CD4-positive, alpha-beta T cell treated with Interferon gamma for 1 hour (primary cell): Measurements from ENCODE around the gene VPS4A.
"Not testable (repeated sequence)": the region's sequence is repeated elsewhere in the genome, so short reads cannot be mapped to it uniquely, and the experiment has no call there.

Experiments used
- DNase-seq: peaks from one replicate; pipeline ENCODE4 v3.0.0-alpha.2; 2020

Gene VPS4A

GRCh38 chr16:69310653-69311532 is at the start of gene VPS4A:
Gene VPS4A (plus strand): TSS chr16:69311350. CDS start chr16:69311512, 162 bp downstream.
- DNase-seq, result peak; percentile 96

DNA sequence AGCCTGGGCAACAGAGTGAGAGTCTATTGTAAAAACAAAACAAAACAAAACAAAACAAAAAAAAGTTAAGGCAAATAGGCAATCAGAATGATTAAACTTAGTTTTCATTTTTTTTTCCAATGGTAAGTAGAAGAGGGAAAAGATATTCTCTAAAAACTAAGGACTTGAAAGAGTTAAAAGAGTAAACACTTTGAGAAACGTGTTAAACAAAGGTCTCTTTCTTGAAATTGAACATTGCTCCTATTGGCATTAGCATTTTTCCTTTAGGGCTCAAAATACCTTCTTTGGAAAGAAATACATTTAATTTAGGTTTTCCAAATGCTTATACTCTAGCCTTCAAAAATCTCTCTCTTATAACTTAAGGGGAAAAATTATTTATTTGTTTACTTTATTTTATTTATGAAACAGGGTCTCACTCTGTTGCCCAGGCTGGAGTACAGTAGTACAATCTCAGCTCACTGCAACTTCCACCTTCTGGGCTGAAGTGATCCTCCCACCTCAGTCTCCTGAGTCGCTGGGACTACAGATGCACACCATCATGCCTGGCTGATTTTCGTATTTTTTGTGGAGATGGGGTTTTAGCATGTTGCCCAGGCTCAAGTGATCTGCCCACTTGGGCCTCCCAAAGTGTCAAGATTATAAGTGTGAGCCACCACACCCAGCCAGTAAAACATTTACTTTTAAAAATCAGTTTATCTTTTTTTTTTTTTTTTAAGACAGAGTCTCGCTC is 44.7 kb upstream of the VPS4A start:
- no peak for DNase-seq

DNA sequence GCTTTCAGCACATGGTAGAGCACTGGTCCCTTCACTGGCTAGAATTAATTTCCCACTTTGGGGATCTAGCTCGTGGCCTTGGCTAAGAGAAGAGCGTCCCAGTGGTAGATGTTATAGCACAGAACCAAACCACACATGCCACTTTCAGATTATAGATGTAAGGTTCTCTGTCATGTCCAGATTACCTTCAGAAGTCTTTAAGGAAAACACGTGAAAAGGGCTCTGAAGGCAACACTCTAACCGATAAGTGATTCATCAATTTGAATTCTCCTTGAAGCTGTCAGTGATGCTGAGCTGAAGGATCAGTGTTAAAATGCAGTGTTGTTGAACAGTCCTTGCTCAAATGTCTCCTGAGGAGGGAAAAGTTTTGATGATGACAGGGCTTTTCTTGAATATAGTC is 43.5 kb upstream of the VPS4A start:
- no peak for DNase-seq

GRCh38 chr16:69270395-69270794 is 40.8 kb upstream of the VPS4A start:
- no peak for DNase-seq

DNA sequence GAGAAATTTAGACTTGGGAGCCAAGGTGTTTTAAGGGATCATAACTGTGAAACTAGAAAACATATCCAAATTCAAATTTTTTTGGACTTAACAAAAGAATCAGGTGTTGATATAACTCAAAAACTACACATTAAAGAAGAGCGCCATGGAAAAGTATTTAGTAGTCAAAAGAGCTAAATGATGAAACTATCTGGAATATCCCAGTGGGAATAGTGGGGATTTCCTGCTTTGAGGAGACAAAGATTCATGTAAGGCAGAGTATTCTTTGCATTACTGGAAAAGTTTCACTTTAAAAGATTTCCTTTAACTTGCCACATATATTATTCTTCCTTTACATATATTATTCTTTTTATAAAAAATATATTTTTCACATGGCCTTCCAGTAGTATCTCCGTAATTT is 40.3 kb upstream of the VPS4A start:
- DNase-seq, result no peak

GRCh38 chr16:69273009-69273408 is 38.1 kb upstream of the VPS4A start:
- DNase-seq, result no peak

DNA sequence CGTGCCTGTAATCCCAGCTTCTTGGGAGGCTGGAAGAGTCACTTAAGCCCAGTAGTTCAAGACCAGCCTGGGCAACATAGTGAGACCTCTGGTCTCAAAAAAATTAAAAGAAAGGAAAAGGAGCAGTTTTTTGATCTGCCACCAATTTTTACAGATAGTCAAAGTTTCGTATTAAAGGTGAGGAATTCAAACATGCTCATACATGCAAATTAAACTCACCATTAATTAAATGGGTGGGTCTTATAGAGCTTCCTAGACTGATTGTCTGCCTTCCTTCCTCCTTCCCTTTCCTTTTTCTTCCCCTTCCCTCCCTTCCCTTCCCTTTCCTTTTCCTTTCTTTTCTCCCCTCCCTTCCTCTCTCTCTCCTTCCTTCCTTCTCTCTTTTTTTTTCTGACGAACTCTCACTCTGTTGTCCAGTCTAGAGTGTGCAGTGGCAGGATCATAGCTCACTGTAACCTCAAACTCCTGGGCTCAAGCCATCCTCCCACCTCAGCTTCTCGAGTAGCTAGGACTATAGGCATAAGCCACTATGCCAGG is 36.4 kb upstream of the VPS4A start:
- no peak for DNase-seq

DNA sequence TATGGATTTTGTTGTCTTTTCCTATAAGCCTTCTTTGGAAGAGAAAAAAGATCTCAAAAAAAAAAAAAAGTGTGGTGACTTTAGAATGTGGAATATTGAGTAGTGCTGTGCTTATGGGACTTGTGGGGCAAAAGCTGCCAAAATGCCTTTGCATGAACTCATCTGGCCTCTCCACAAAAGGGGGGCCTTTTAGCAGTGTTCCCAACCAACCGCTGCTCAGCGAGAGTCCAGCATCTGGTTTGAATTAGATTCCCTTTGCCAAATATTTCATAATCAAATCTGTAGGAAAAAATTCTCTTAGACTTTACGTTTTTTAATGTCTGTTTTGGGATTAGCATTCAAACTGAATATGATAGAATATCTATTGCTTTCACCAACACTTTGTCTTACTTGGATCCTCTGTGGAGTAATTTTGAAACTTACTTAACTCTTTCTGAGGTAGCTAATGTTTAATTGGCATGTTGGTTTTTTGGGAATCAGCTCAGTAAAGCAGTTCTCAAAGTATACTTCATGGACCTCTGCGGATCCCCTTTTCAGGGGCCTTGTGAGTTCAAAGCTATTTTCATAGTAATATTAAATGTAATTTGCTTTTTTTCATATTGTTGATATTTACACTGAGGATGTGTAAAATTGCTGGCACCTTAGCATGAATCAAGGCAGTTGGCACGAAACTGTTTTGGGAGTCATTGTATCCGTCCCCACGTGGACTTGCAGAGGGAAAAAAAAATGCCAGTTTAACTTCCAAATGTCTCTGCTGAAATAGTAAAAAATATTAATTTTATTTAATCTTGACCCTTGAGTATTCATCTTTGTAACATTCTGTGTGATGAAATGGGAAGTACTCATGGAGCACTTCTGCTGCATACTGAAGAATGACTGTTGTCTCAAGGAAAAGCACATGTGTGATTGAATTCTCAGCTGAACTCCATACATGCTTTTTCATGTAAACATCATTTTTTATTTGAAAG is 34.7 kb upstream of the VPS4A start:
- DNase-seq, result no peak

DNA sequence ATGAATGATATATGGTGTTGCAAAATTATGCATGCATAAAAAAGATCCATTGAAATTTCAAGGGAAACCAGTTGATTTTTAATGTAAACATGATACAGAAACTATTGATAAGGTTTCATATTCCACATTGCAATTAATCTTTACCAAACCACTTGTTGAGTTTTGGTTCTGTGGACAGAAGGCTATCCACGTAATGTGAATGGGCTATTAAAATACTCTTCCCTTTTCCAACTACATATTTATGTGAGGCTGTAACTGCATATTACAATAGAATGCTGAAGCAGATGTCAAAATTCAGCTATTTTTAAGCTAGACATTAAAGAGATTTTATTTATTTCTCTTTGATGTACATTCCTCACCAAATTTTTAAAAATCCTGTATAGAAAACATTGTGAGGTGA is 33.7 kb upstream of the VPS4A start:
- no peak for DNase-seq

GRCh38 chr16:69283851-69284250 is 27.3 kb upstream of the VPS4A start:
- no peak for DNase-seq

GRCh38 chr16:69285240-69285639 is 25.9 kb upstream of the VPS4A start:
- no peak for DNase-seq

GRCh38 chr16:69286941-69287713 is 24.0 kb upstream of the VPS4A start:
- DNase-seq, result no peak

DNA sequence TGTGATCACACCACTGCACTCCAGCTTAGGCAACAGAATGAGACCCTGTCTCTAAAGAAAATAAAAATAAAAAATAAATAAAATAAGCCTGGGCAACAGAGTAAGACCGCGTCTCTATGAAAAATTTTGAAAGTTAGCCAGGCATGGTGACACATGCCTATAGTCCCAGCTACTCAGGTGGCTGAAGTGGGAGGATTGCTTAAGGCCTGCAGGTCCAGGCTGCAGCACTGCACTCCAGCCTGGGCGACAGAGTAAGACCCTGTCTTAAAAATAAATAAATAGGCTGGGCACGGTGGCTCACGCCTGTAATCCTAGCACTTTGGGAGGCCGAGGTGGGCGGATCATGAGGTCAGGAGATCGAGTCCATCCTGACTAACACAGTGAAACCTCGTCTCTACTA is 19.5 kb upstream of the VPS4A start:
- DNase-seq, result not testable (repeated sequence)

- no peak for DNase-seq
Measured at GRCh38 chr16:69293401-69293800, 17.7 kb upstream of the VPS4A start.

- no peak for DNase-seq
Measured at GRCh38 chr16:69294051-69294450, 17.1 kb upstream of the VPS4A start.

DNA sequence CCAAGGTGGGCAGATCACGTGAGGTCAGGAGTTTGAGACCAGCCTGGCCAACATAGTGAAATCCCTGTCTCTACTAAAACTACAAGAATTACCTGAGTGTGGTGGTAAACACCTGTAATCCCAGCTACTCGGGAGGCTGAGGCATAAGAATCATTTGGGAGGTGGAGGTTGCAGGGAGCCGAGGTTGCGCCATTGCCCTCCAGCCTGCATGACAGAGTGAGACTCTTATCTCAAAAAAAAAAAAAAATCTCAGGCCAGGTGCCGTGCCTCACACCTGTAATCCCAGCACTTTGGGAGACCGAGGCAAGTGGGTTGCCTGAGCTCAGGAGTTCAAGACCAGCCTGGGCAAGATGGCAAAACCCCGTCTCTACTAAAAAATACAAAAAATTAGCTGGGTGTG is 14.4 kb upstream of the VPS4A start:
- not testable (repeated sequence) for DNase-seq

DNA sequence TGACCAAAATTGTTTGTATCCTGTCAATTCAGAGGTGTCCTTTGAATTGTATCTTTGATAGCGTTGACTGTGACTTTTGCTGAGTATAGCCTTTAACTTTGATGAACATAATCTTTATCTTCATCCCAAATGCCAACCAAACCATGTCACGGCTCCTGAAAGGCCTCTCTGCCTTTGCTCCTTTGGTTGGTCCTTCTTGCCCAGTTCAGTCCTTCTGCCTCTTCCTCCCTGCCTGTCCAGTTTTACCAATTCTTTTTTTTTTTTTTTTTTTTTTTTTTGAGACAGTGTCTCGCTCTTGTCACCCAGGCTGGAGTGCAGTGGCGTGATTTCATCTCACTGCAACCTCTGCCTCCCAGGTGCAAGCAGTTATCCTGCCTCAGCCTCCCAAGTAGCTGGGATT is 12.9 kb upstream of the VPS4A start:
- DNase-seq, result no peak

GRCh38 chr16:69301187-69301586 is 10.0 kb upstream of the VPS4A start:
- no peak for DNase-seq

- DNase-seq, result no peak
Measured at GRCh38 chr16:69301861-69302260, 9.3 kb upstream of the VPS4A start.

- no peak for DNase-seq
Measured at GRCh38 chr16:69302301-69302700, 8.8 kb upstream of the VPS4A start.

DNA sequence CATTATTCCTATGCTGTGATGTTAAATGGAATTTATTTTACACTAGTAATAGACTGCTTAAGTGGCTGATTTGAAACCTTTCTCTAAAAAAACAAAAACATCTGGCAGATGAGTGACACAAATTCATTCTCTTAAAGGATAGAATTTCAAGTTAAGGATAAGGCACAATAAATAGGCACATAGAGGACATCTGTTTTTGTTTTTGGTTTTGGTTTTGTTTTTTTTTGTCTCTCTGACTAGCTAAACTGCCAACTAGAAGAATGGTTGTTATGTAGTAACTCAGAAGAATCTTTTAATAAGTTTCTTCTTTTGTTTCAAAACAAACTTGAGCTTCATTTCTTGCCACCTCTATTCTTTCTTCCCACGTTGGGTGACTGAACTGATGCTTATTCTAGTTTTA is 5.1 kb upstream of the VPS4A start:
- DNase-seq, result no peak

DNA sequence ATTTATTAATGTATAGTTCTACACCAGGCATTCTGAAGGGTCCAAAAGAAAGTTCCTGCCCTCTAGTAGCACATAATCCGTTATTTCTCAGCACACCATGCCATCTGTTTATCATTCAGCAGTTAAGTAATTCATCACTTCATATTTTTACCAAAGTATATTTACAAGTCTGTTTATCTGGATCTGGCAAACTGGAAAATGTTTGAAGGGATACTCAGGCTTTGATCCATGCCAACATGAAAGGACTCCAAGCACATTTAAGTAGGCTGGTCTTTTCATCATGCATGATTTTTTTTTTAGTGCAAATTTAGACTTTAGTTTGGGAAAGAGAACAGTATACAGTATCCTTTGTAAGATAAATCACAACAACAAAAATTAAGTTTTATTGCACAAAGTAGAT is 4.1 kb upstream of the VPS4A start:
- no peak for DNase-seq
